HL-60 (cell line): ENCODE measurements around the gene ZNF430.

Experiments
- DNase-seq, 2 experiments: peaks; one replicate each; pipeline ENCODE4 v3.0.0-alpha.2; 2010 to 2020; ENCODE audit warnings: low read depth in 1 of 2, low spot score in 1 of 2
- H3K27ac ChIP-seq: fragments of 250-450 bp; sonication (Bioruptor Pico); replicated peaks from 2 replicates; pipeline ENCODE4 v1.5.1; 2020; ENCODE audit warnings: mild to moderate bottlenecking, moderate library complexity
- H3K27me3 ChIP-seq: fragments of 250-450 bp; sonication (Bioruptor Pico); 2 replicates; pipeline ENCODE4 v1.5.1; 2021; ENCODE audit warnings: mild to moderate bottlenecking, moderate library complexity; ENCODE audit not compliant: insufficient read depth, poor library complexity, severe bottlenecking
- H3K4me3 ChIP-seq: replicated peaks from 2 replicates; pipeline ENCODE4 v1.5.1; 2011; ENCODE audit warnings: mild to moderate bottlenecking, control low read depth, low read length; ENCODE audit not compliant: insufficient read depth
- GABPA ChIP-seq: IDR thresholded peaks from 2 replicates; pipeline ENCODE4 v1.6.1; 2012; ENCODE audit warnings: low read depth
- POLR2AphosphoS5 ChIP-seq: IDR thresholded peaks from 2 replicates; pipeline ENCODE4 v1.6.1; 2012; ENCODE audit warnings: low read depth
- SPI1 ChIP-seq: IDR thresholded peaks from 2 replicates; pipeline ENCODE4 v1.6.1; 2012; ENCODE audit warnings: low read depth, mild to moderate bottlenecking, borderline replicate concordance
- TF ChIP-seq, protein P1 (sequence below): IDR thresholded peaks from 2 replicates; pipeline ENCODE4 v1.6.1; 2012; ENCODE audit warnings: low read depth; ENCODE audit not compliant: insufficient replicate concordance
- TF ChIP-seq, protein P2 (sequence below): IDR thresholded peaks from one replicate; pipeline ENCODE4 v1.5.1; 2011; ENCODE audit warnings: low read length, control low read depth, inconsistent platforms; ENCODE audit not compliant: insufficient read depth

The ZNF430 gene

DNA sequence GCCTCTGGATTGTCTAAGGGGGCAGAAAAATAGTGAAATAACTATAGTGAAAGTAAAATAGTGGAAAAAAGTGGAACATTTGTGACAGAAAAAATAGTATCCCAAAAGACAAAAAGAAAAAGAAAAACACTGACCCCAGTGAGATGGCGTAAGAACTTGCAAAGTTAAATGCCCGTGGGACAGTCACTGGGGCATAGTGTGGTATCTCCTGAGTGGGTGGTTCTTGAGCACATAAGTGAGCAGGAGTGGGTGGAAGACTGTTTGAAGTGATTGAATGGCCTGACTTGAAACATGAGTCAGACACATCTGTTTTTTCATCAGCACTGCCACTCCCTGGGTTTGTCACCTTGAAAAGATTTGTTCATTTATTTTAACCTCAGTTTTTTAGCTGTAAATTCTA, 2.5 kb downstream of the ZNF430 start:
- Histone ChIP-seq H3K27me3 (no peaks in the 10 kb centered on the region), H3K27ac (no peak overlapping the region), H3K4me3 (no peak overlapping the region)
- TF ChIP-seq POLR2AphosphoS5 (no peak), SPI1 (no peak), GABPA (no peak)
- TF ChIP-seq, protein P1, sequence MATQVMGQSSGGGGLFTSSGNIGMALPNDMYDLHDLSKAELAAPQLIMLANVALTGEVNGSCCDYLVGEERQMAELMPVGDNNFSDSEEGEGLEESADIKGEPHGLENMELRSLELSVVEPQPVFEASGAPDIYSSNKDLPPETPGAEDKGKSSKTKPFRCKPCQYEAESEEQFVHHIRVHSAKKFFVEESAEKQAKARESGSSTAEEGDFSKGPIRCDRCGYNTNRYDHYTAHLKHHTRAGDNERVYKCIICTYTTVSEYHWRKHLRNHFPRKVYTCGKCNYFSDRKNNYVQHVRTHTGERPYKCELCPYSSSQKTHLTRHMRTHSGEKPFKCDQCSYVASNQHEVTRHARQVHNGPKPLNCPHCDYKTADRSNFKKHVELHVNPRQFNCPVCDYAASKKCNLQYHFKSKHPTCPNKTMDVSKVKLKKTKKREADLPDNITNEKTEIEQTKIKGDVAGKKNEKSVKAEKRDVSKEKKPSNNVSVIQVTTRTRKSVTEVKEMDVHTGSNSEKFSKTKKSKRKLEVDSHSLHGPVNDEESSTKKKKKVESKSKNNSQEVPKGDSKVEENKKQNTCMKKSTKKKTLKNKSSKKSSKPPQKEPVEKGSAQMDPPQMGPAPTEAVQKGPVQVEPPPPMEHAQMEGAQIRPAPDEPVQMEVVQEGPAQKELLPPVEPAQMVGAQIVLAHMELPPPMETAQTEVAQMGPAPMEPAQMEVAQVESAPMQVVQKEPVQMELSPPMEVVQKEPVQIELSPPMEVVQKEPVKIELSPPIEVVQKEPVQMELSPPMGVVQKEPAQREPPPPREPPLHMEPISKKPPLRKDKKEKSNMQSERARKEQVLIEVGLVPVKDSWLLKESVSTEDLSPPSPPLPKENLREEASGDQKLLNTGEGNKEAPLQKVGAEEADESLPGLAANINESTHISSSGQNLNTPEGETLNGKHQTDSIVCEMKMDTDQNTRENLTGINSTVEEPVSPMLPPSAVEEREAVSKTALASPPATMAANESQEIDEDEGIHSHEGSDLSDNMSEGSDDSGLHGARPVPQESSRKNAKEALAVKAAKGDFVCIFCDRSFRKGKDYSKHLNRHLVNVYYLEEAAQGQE: no peak
- TF ChIP-seq, protein P2, sequence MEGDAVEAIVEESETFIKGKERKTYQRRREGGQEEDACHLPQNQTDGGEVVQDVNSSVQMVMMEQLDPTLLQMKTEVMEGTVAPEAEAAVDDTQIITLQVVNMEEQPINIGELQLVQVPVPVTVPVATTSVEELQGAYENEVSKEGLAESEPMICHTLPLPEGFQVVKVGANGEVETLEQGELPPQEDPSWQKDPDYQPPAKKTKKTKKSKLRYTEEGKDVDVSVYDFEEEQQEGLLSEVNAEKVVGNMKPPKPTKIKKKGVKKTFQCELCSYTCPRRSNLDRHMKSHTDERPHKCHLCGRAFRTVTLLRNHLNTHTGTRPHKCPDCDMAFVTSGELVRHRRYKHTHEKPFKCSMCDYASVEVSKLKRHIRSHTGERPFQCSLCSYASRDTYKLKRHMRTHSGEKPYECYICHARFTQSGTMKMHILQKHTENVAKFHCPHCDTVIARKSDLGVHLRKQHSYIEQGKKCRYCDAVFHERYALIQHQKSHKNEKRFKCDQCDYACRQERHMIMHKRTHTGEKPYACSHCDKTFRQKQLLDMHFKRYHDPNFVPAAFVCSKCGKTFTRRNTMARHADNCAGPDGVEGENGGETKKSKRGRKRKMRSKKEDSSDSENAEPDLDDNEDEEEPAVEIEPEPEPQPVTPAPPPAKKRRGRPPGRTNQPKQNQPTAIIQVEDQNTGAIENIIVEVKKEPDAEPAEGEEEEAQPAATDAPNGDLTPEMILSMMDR: no peak
- no peak for DNase-seq

DNA sequence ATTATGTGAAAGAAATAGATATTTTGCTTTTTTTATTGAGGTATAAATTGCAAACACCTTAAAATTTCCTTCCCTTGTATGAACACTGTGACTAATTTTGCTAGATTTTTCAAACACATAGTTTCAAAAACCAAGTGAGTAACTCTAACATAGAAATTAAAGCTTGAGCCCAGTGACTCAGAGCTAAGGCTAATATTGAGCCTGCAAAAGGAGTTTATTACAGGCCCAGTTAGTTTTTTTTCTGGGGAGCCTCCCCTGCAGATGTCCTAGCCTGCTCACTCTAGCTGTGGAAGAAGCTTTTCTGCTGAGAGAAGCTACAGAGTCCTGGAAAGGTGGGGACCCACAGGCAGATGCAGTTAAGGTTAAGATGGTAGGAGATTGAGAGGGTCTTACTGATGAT, 3.4 kb downstream of the ZNF430 start:
- no peak overlapping the region for H3K27ac ChIP-seq
- H3K27me3 ChIP-seq: no peaks in the 10 kb centered on the region
- no peak overlapping the region for H3K4me3 ChIP-seq
- TF ChIP-seq, protein P2: no peak
- no peak for TF ChIP-seq SPI1
- TF ChIP-seq GABPA: no peak
- TF ChIP-seq, protein P1: no peak
- no peak for TF ChIP-seq POLR2AphosphoS5
- DNase-seq: no peak

DNA sequence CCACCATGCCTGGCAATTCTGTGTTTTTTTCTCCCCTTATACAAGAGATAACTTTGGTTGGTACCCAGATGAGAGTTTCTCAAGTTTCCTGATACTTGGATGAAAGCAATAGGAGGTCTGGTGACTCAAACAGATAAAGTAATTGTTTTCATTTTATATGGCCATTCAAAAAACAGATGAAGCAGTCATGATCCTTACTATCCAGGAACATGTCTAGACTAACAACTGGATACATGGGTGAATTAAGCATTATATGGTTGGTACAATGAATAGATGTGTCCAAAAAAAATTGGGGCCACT, 8.5 kb downstream of the ZNF430 start:
- Histone ChIP-seq H3K4me3 (no peak overlapping the region), H3K27ac (no peak overlapping the region), H3K27me3 (no peaks in the 10 kb centered on the region)
- no peak for DNase-seq
- TF ChIP-seq GABPA (no peak), SPI1 (no peak), POLR2AphosphoS5 (no peak)
- TF ChIP-seq, protein P2: no peak
- TF ChIP-seq, protein P1: no peak
